ENCODE data around the gene TSPAN10. TPM values are rescaled to one million over a fixed set of nuclear protein-coding genes. Genes with fewer than 3 reads are reported as not detected.

TSPAN10 gene
- total and polyA plus RNA-seq, 2 of the 13 experiments (the other 11 are each of a cell fraction or from before 2014, with no cell fraction given), result 0.54 to 0.75 TPM

GRCh38 chr17:81666342-81667191 is 29.6 kb downstream of the TSPAN10 start, which contains the start of the genes CCDC137 and OXLD1 (continued):
- TF ChIP-seq DRAP1 (CRISPR knock-in tag; IDR thresholded peaks at IDR 0.05), result peak; percentile 81; the same call in 1 of the 2 replicates
- TF ChIP-seq ZNF646 (CRISPR knock-in tag; IDR thresholded peaks at IDR 0.05), result no peak
- TF ChIP-seq HMG20A (CRISPR knock-in tag; IDR thresholded peaks at IDR 0.05; ENCODE audit: borderline replicate concordance), result no peak
- peak; percentile 95 for TF ChIP-seq MAX (IDR thresholded peaks at IDR 0.05)
- no peak for TF ChIP-seq ZNF251 (CRISPR knock-in tag; IDR thresholded peaks at IDR 0.05)
- peak; percentile 79; the same call in 1 of the 2 replicates for TF ChIP-seq MXD4 (CRISPR knock-in tag; IDR thresholded peaks at IDR 0.05)
- TF ChIP-seq NFKB2 (CRISPR knock-in tag; IDR thresholded peaks at IDR 0.05; ENCODE audit: borderline replicate concordance), result peak; percentile 94; the same call in 1 of the 2 replicates
- TF ChIP-seq TIGD3 (CRISPR knock-in tag; IDR thresholded peaks at IDR 0.05; ENCODE audit: borderline replicate concordance), result peak; percentile 89; the same call in 1 of the 2 replicates
- no peak for TF ChIP-seq KDM1A (CRISPR knock-in tag; IDR thresholded peaks at IDR 0.05)
- no peak; the same call in 1 of the 2 replicates for TF ChIP-seq ZNF749 (CRISPR knock-in tag; IDR thresholded peaks at IDR 0.05; ENCODE audit: borderline replicate concordance)
- TF ChIP-seq NFATC3 (CRISPR knock-in tag; IDR thresholded peaks at IDR 0.05), result peak; percentile 78
- TF ChIP-seq ZBTB3 (CRISPR knock-in tag; IDR thresholded peaks at IDR 0.05; ENCODE audit: borderline replicate concordance, low read depth), result no peak
- TF ChIP-seq CREM (IDR thresholded peaks at IDR 0.05), result peak; percentile 54
- no peak for TF ChIP-seq CREM (CRISPR knock-in tag; IDR thresholded peaks at IDR 0.05)
- TF ChIP-seq ARID4A (CRISPR knock-in tag; IDR thresholded peaks at IDR 0.05; ENCODE audit: borderline replicate concordance), result peak; percentile 99
- TF ChIP-seq ZFP82 (CRISPR knock-in tag; IDR thresholded peaks at IDR 0.05; ENCODE audit: borderline replicate concordance), result no peak

Data from HepG2 (cell line).